IPS-11a (cell line): Measurements from ENCODE around the gene CRYGS.
"Not testable (repeated sequence)": the region's sequence is repeated elsewhere in the genome, so short reads cannot be mapped to it uniquely, and the experiment has no call there.

ENCODE experiments used
- H3K4me3 ChIP-seq: one replicate; pipeline ENCODE4 v1.5.1; 2013; ENCODE audit warnings: low read depth, low read length, control low read depth

The CRYGS gene

GRCh38 chr3:186520431-186520830 lies 23.7 kb downstream of the CRYGS start:
- H3K4me3 ChIP-seq = no peak overlapping the region

GRCh38 chr3:186519021-186519658 lies 25.0 kb downstream of the CRYGS start:
- H3K4me3 ChIP-seq = no peak overlapping the region

- H3K4me3 ChIP-seq = no peak overlapping the region
These were observed 27.0 kb downstream of the CRYGS start for GRCh38 chr3:186517218-186517617.

GRCh38 chr3:186516646-186517045 lies 27.5 kb downstream of the CRYGS start:
- H3K4me3 ChIP-seq = no peak overlapping the region

GRCh38 chr3:186515125-186515524 lies 29.1 kb downstream of the CRYGS start:
- no peak overlapping the region for H3K4me3 ChIP-seq

- H3K4me3 ChIP-seq = no peak overlapping the region
These were observed 29.7 kb downstream of the CRYGS start for GRCh38 chr3:186514296-186515002.

- H3K4me3 ChIP-seq = no peak overlapping the region
These were observed 30.8 kb downstream of the CRYGS start for GRCh38 chr3:186513386-186513785.

- no peak overlapping the region for H3K4me3 ChIP-seq
These were observed 31.4 kb downstream of the CRYGS start for GRCh38 chr3:186512570-186513302.

GRCh38 chr3:186511702-186512101 lies 32.5 kb downstream of the CRYGS start:
- no peak overlapping the region for H3K4me3 ChIP-seq

- no peak overlapping the region for H3K4me3 ChIP-seq
These were observed 32.9 kb downstream of the CRYGS start for GRCh38 chr3:186511245-186511644.

GRCh38 chr3:186510374-186511079 lies 33.7 kb downstream of the CRYGS start:
- no peak overlapping the region for H3K4me3 ChIP-seq

GRCh38 chr3:186509423-186509822 lies 34.8 kb downstream of the CRYGS start:
- no peak overlapping the region for H3K4me3 ChIP-seq

- no peak overlapping the region for H3K4me3 ChIP-seq
These were observed 37.3 kb downstream of the CRYGS start for GRCh38 chr3:186506857-186507256.

- H3K4me3 ChIP-seq = no peak overlapping the region
These were observed 37.9 kb downstream of the CRYGS start for GRCh38 chr3:186506191-186506739.

GRCh38 chr3:186502966-186503712 lies 41.0 kb downstream of the CRYGS start:
- no peak overlapping the region for H3K4me3 ChIP-seq

- no peak overlapping the region for H3K4me3 ChIP-seq
These were observed 41.8 kb downstream of the CRYGS start for GRCh38 chr3:186502138-186502948.

GRCh38 chr3:186499949-186500348 lies 44.2 kb downstream of the CRYGS start:
- H3K4me3 ChIP-seq = not testable (repeated sequence)

GRCh38 chr3:186498022-186498421 lies 46.2 kb downstream of the CRYGS start:
- not testable (repeated sequence) for H3K4me3 ChIP-seq

GRCh38 chr3:186497608-186498007 lies 46.6 kb downstream of the CRYGS start:
- H3K4me3 ChIP-seq = no peak overlapping the region

- H3K4me3 ChIP-seq = no peak overlapping the region
These were observed 47.5 kb downstream of the CRYGS start for GRCh38 chr3:186496635-186497034.
